ENCODE measurements around the gene RIPOR3.
A peak's percentile ranks its signal among the peaks of the same experiment; 100 is the strongest.
"Not testable (repeated sequence)": the region's sequence is repeated elsewhere in the genome, so short reads cannot be mapped to it uniquely, and the experiment has no call there.

Gene RIPOR3

GRCh38 chr20:50671010-50671409, 20.3 kb downstream of the RIPOR3 start:
- not testable (repeated sequence) for H4K8ac ChIP-seq (ENCODE audit: low read length); DNase-seq; H3K4ac ChIP-seq (ENCODE audit: low read depth in 1 of 2, low read length in 2 of 2); H3K14ac ChIP-seq (ENCODE audit: low read length in 2 of 2); H3K23ac ChIP-seq (ENCODE audit: low read length in 2 of 2); H3K4me3 ChIP-seq (ENCODE audit: insufficient read depth in 1 of 2, low read depth in 1 of 2, low read length in 2 of 2); H3K36me3 ChIP-seq (ENCODE audit: control insufficient read depth in 1 of 2, insufficient read depth in 2 of 2, low read depth in 1 of 2, low read length in 2 of 2); H2BK12ac ChIP-seq (ENCODE audit: low read length in 2 of 2); H2AFZ ChIP-seq (ENCODE audit: low read depth, low read length); H3K9me3 ChIP-seq (ENCODE audit: control insufficient read depth, low read length); H2AK5ac ChIP-seq (ENCODE audit: low read length, severe bottlenecking); H3K27me3 ChIP-seq (ENCODE audit: control insufficient read depth in 1 of 2, insufficient read depth in 1 of 2, low read length in 2 of 2); H2BK120ac ChIP-seq (ENCODE audit: low read depth, low read length); H2BK5ac ChIP-seq (ENCODE audit: low read depth, low read length, poor library complexity, severe bottlenecking); H3K9ac ChIP-seq (ENCODE audit: low read length); H3K18ac ChIP-seq (ENCODE audit: low read depth in 1 of 2, low read length in 2 of 2); H3K27ac ChIP-seq (ENCODE audit: low read length, poor library complexity, severe bottlenecking); H4K91ac ChIP-seq (ENCODE audit: low read length); H3K4me2 ChIP-seq (ENCODE audit: low read length, poor library complexity, severe bottlenecking); H2BK15ac ChIP-seq (ENCODE audit: low read depth, poor library complexity, severe bottlenecking)
- peaks cover 28% of the 10 kb centered on the region for H3K4me1 ChIP-seq (ENCODE audit: control insufficient read depth, insufficient read depth, low read depth, low read length)
- peaks cover 22% of the 10 kb centered on the region for H3K79me1 ChIP-seq (replicated peaks; ENCODE audit: low read length, poor library complexity, severe bottlenecking)
- 77% methylated on average over 3 of the region's 3 CpGs for WGBS

GRCh38 chr20:50670126-50670862, 21.0 kb downstream of the RIPOR3 start:
- no peak overlapping the region for H3K27ac ChIP-seq (ENCODE audit: low read length, poor library complexity, severe bottlenecking)
- H4K91ac ChIP-seq (ENCODE audit: low read length) = no peak overlapping the region
- H3K14ac ChIP-seq (ENCODE audit: low read length in 2 of 2) = no peak overlapping the region
- H2BK12ac ChIP-seq (ENCODE audit: low read length in 2 of 2) = peak overlapping the region in 1 of 2 experiments; percentile 5
- H2AFZ ChIP-seq (ENCODE audit: low read depth, low read length) = no peak overlapping the region
- H2BK5ac ChIP-seq (ENCODE audit: low read depth, low read length, poor library complexity, severe bottlenecking) = no peak overlapping the region
- H3K23ac ChIP-seq (ENCODE audit: low read length in 2 of 2) = no peak overlapping the region
- H3K36me3 ChIP-seq (ENCODE audit: control insufficient read depth in 1 of 2, insufficient read depth in 2 of 2, low read depth in 1 of 2, low read length in 2 of 2) = peaks cover under 1 to 5% of the 10 kb centered on the region in 2 experiments
- peaks cover 23% of the 10 kb centered on the region for H3K4me1 ChIP-seq (ENCODE audit: control insufficient read depth, insufficient read depth, low read depth, low read length)
- peaks cover 22% of the 10 kb centered on the region for H3K79me1 ChIP-seq (replicated peaks; ENCODE audit: low read length, poor library complexity, severe bottlenecking)
- H3K27me3 ChIP-seq (ENCODE audit: control insufficient read depth in 1 of 2, insufficient read depth in 1 of 2, low read length in 2 of 2) = no peaks in the 10 kb centered on the region
- H3K9me3 ChIP-seq (ENCODE audit: control insufficient read depth, low read length) = no peaks in the 10 kb centered on the region
- H3K4me2 ChIP-seq (ENCODE audit: low read length, poor library complexity, severe bottlenecking) = no peak overlapping the region
- no peak overlapping the region for H3K4me3 ChIP-seq (ENCODE audit: insufficient read depth in 1 of 2, low read depth in 1 of 2, low read length in 2 of 2)
- H2AK5ac ChIP-seq (ENCODE audit: low read length, severe bottlenecking) = no peak overlapping the region
- no peak overlapping the region for H2BK120ac ChIP-seq (ENCODE audit: low read depth, low read length)
- no peak overlapping the region for H3K9ac ChIP-seq (ENCODE audit: low read length)
- no peak overlapping the region for H4K8ac ChIP-seq (ENCODE audit: low read length)
- no peak overlapping the region for H3K4ac ChIP-seq (ENCODE audit: low read depth in 1 of 2, low read length in 2 of 2)
- H2BK15ac ChIP-seq (ENCODE audit: low read depth, poor library complexity, severe bottlenecking) = peak overlapping the region; percentile 89
- DNase-seq = no peak
- H3K18ac ChIP-seq (ENCODE audit: low read depth in 1 of 2, low read length in 2 of 2) = no peak overlapping the region
- WGBS = 73% methylated on average over 6 of the region's 12 CpGs

GRCh38 chr20:50668798-50669197, 22.5 kb downstream of the RIPOR3 start:
- Histone ChIP-seq H3K23ac (ENCODE audit: low read length in 2 of 2) (no peak overlapping the region), H2BK15ac (ENCODE audit: low read depth, poor library complexity, severe bottlenecking) (no peak overlapping the region), H2BK5ac (ENCODE audit: low read depth, low read length, poor library complexity, severe bottlenecking) (no peak overlapping the region), H3K18ac (ENCODE audit: low read depth in 1 of 2, low read length in 2 of 2) (peak overlapping the region in 1 of 2 experiments; percentile 13), H3K4ac (ENCODE audit: low read depth in 1 of 2, low read length in 2 of 2) (no peak overlapping the region), H4K91ac (ENCODE audit: low read length) (peak overlapping the region; percentile 70), H2AK5ac (ENCODE audit: low read length, severe bottlenecking) (no peak overlapping the region), H4K8ac (ENCODE audit: low read length) (no peak overlapping the region), H3K36me3 (ENCODE audit: control insufficient read depth in 1 of 2, insufficient read depth in 2 of 2, low read depth in 1 of 2, low read length in 2 of 2) (peaks cover 0 to 5% of the 10 kb centered on the region in 2 experiments), H2BK120ac (ENCODE audit: low read depth, low read length) (no peak overlapping the region), H2AFZ (ENCODE audit: low read depth, low read length) (no peak overlapping the region), H3K4me2 (ENCODE audit: low read length, poor library complexity, severe bottlenecking) (no peak overlapping the region), H3K27me3 (ENCODE audit: control insufficient read depth in 1 of 2, insufficient read depth in 1 of 2, low read length in 2 of 2) (no peaks in the 10 kb centered on the region), H3K4me1 (ENCODE audit: control insufficient read depth, insufficient read depth, low read depth, low read length) (peaks cover 24% of the 10 kb centered on the region), H3K9me3 (ENCODE audit: control insufficient read depth, low read length) (no peaks in the 10 kb centered on the region), H3K4me3 (ENCODE audit: insufficient read depth in 1 of 2, low read depth in 1 of 2, low read length in 2 of 2) (peak overlapping the region in 1 of 2 experiments; percentile 18), H3K79me1 (replicated peaks; ENCODE audit: low read length, poor library complexity, severe bottlenecking) (peaks cover 25% of the 10 kb centered on the region), H3K27ac (ENCODE audit: low read length, poor library complexity, severe bottlenecking) (no peak overlapping the region), H3K14ac (ENCODE audit: low read length in 2 of 2) (peak overlapping the region in 1 of 2 experiments; percentile 87), H2BK12ac (ENCODE audit: low read length in 2 of 2) (peak overlapping the region in 1 of 2 experiments; percentile 0), H3K9ac (ENCODE audit: low read length) (no peak overlapping the region)
- no peak for DNase-seq
- 98% methylated on average over 4 of the region's 4 CpGs for WGBS

GRCh38 chr20:50668326-50668725, 23.0 kb downstream of the RIPOR3 start:
- no peak for DNase-seq

More at GRCh38 chr20:50668326-50668725, 23.0 kb downstream of the RIPOR3 start:
- H4K91ac ChIP-seq (ENCODE audit: low read length) = no peak overlapping the region
- H3K14ac ChIP-seq (ENCODE audit: low read length in 2 of 2) = peak overlapping the region in 1 of 2 experiments; percentile 75
- no peak overlapping the region for H2AFZ ChIP-seq (ENCODE audit: low read depth, low read length)
- H3K23ac ChIP-seq (ENCODE audit: low read length in 2 of 2) = no peak overlapping the region
- 93% methylated on average over 6 of the region's 6 CpGs for WGBS
- peaks cover 25% of the 10 kb centered on the region for H3K79me1 ChIP-seq (replicated peaks; ENCODE audit: low read length, poor library complexity, severe bottlenecking)
- peaks cover 20% of the 10 kb centered on the region for H3K4me1 ChIP-seq (ENCODE audit: control insufficient read depth, insufficient read depth, low read depth, low read length)
- peak overlapping the region; percentile 74 for H2AK5ac ChIP-seq (ENCODE audit: low read length, severe bottlenecking)
- H3K36me3 ChIP-seq (ENCODE audit: control insufficient read depth in 1 of 2, insufficient read depth in 2 of 2, low read depth in 1 of 2, low read length in 2 of 2) = peaks cover 0 to 5% of the 10 kb centered on the region in 2 experiments
- no peak overlapping the region for H2BK5ac ChIP-seq (ENCODE audit: low read depth, low read length, poor library complexity, severe bottlenecking)
- no peak overlapping the region for H4K8ac ChIP-seq (ENCODE audit: low read length)
- H3K9ac ChIP-seq (ENCODE audit: low read length) = no peak overlapping the region
- H3K4me2 ChIP-seq (ENCODE audit: low read length, poor library complexity, severe bottlenecking) = no peak overlapping the region
- no peak overlapping the region for H2BK15ac ChIP-seq (ENCODE audit: low read depth, poor library complexity, severe bottlenecking)
- no peaks in the 10 kb centered on the region for H3K27me3 ChIP-seq (ENCODE audit: control insufficient read depth in 1 of 2, insufficient read depth in 1 of 2, low read length in 2 of 2)
- peak overlapping the region in 1 of 2 experiments; percentile 5 for H3K18ac ChIP-seq (ENCODE audit: low read depth in 1 of 2, low read length in 2 of 2)
- no peak overlapping the region for H2BK120ac ChIP-seq (ENCODE audit: low read depth, low read length)
- H2BK12ac ChIP-seq (ENCODE audit: low read length in 2 of 2) = peak overlapping the region in 1 of 2 experiments; percentile 69
- no peaks in the 10 kb centered on the region for H3K9me3 ChIP-seq (ENCODE audit: control insufficient read depth, low read length)
- H3K27ac ChIP-seq (ENCODE audit: low read length, poor library complexity, severe bottlenecking) = no peak overlapping the region
- H3K4me3 ChIP-seq (ENCODE audit: insufficient read depth in 1 of 2, low read depth in 1 of 2, low read length in 2 of 2) = no peak overlapping the region
- peak overlapping the region in 1 of 2 experiments; percentile 1 for H3K4ac ChIP-seq (ENCODE audit: low read depth in 1 of 2, low read length in 2 of 2)

Measured in mesenchymal stem cell (in vitro differentiated cells and primary cell).